ENCODE data around the gene NAT10.
"Not testable (repeated sequence)": the region's sequence is repeated elsewhere in the genome, so short reads cannot be mapped to it uniquely, and the experiment has no call there.

The NAT10 gene

DNA sequence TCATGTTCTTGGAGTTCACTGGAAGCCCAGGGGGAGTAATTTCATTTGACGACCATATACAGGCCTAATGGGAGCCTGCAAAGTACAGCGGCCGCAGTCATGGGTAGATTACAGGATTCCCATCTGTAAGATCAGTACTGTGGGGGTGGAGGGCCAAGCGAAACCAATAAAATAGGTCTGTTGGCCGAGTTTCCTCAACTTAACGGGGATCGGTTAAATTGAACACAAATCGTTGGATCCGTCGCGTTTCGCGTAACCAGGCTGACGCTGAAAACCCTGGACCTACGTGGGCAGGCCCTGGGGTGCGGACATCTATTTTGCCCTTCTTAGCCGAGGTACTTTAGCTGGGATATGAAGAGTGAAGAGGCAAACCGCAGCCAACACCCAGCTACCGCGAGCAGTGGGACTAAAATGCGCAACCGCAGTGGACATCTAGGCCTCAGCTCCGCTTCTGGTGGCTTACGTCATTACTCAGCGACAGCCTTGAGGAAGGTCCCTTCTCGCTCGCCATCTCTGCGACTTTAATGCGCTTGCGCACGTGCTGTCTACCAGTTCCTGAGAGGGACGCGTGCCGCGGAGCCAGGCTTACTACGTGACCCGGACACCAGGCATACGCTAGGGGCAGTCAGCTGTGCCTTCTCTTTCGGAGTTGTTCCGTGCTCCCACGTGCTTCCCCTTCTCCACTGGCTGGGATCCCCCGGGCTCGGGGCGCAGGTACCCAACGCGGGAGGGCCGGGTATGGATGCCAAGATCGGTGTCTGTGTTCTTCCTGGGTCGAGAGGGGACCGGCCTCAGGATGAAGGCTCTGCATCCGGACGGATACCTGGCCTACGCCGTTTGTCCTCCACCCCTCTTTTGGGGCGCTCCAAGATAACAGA is at the start of gene NAT10:
TSS of gene NAT10 (plus strand) at position 551 of the 878 bp plus-strand sequence. CDS start 2,597 bp downstream, outside the sequence.
- Histone ChIP-seq H3K4me3 (ENCODE audit: low read depth, low read length) (peak within 1 kb of the TSS; percentile 83), H3K27ac (ENCODE audit: low read depth, low read length) (peak within 1 kb of the TSS; percentile 93), H3K4me1 (ENCODE audit: control insufficient read depth, insufficient read depth, low read length) (0 out of 2 replicates have a peak, but pooled peaks cover 5% of the 10 kb centered on the region), H3K9ac (ENCODE audit: low read depth, low read length) (peak within 1 kb of the TSS; percentile 82), H3K27me3 (ENCODE audit: control insufficient read depth, insufficient read depth, low read length) (no peaks in the 10 kb centered on the region), H3K36me3 (ENCODE audit: control insufficient read depth, insufficient read depth, low read length) (peaks cover 37% of the 10 kb centered on the region), H3K9me3 (ENCODE audit: control insufficient read depth, insufficient read depth, low read length) (no peaks in the 10 kb centered on the region)

DNA sequence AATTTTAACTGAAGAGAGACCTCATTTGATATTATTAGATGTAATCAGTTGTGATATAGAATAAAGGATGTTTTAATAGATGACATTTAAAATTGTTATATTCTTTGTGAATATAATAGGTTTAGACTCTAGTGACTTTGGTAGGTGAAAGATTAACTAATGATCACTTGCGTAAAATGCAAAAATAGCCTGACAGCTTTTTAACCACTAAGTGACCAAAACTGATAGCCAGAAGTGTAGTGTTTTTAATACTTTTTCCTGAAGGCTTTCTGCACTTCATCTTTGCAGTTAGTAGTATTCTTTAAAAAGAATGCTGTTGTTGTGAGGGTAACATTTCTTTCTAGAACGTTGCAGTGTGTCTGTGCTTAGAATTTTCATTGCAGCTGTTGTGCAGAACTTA is 48.8 kb upstream of the NAT10 start:
- Histone ChIP-seq H3K4me3 (ENCODE audit: low read depth, low read length) (peak overlapping the region; percentile 35; the same call in 1 of the 2 replicates), H3K9ac (ENCODE audit: low read depth, low read length) (no peak overlapping the region), H3K9me3 (ENCODE audit: control insufficient read depth, insufficient read depth, low read length) (no peaks in the 10 kb centered on the region), H3K27me3 (ENCODE audit: control insufficient read depth, insufficient read depth, low read length) (no peaks in the 10 kb centered on the region), H3K27ac (ENCODE audit: low read depth, low read length) (no peak overlapping the region), H3K36me3 (ENCODE audit: control insufficient read depth, insufficient read depth, low read length) (peaks cover 63% of the 10 kb centered on the region), H3K4me1 (ENCODE audit: control insufficient read depth, insufficient read depth, low read length) (peaks cover 13% of the 10 kb centered on the region)

DNA sequence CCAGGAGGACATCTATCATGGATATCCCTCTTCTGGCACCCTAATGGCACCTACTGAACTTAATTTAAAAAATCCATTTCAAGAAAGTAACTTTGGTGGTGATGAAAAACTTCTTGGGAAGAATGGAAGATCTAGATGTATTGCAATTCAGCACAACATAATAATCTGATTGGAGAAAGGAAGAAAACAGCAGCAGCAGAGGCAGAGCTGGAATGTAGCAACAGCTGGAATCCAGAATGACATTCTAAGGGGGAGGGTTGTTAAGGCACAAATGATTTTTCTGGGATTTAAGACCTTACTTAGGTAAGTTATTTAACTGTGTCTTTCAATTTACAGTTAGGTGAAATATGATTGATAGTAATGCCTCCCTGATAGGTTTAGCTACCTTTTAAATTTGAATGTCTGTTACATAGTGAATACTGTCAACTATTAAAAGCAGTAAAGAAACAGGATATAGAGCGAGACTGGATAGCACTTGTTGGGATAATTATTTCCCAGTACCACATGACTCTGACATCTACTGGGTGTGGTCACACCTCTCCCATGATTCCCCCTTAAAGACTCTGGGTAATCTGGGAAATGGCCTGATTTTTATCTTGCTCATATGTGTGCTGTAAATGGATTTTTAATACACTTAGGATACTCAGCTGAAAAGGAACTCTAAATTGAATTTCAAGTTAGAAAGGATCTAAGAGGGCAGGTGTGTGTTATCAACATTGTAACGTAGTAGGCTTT is 42.2 kb upstream of the NAT10 start:
- Histone ChIP-seq H3K36me3 (ENCODE audit: control insufficient read depth, insufficient read depth, low read length) (peaks cover 59% of the 10 kb centered on the region), H3K4me1 (ENCODE audit: control insufficient read depth, insufficient read depth, low read length) (no peaks in the 10 kb centered on the region)

GRCh38 chr11:34064291-34064690 is 41.1 kb upstream of the NAT10 start:
- Histone ChIP-seq H3K9me3 (ENCODE audit: control insufficient read depth, insufficient read depth, low read length) (no peaks in the 10 kb centered on the region), H3K27me3 (ENCODE audit: control insufficient read depth, insufficient read depth, low read length) (no peaks in the 10 kb centered on the region), H3K36me3 (ENCODE audit: control insufficient read depth, insufficient read depth, low read length) (peaks cover 54% of the 10 kb centered on the region), H3K27ac (ENCODE audit: low read depth, low read length) (no peak overlapping the region), H3K4me3 (ENCODE audit: low read depth, low read length) (no peak overlapping the region), H3K9ac (ENCODE audit: low read depth, low read length) (no peak overlapping the region), H3K4me1 (ENCODE audit: control insufficient read depth, insufficient read depth, low read length) (no peaks in the 10 kb centered on the region)

More for the DNA sequence above, 42.2 kb upstream of the NAT10 start:
- no peak overlapping the region for H3K9ac ChIP-seq (ENCODE audit: low read depth, low read length)
- H3K4me3 ChIP-seq (ENCODE audit: low read depth, low read length): no peak overlapping the region
- no peaks in the 10 kb centered on the region for H3K27me3 ChIP-seq (ENCODE audit: control insufficient read depth, insufficient read depth, low read length)
- no peaks in the 10 kb centered on the region for H3K9me3 ChIP-seq (ENCODE audit: control insufficient read depth, insufficient read depth, low read length)
- no peak overlapping the region for H3K27ac ChIP-seq (ENCODE audit: low read depth, low read length)

DNA sequence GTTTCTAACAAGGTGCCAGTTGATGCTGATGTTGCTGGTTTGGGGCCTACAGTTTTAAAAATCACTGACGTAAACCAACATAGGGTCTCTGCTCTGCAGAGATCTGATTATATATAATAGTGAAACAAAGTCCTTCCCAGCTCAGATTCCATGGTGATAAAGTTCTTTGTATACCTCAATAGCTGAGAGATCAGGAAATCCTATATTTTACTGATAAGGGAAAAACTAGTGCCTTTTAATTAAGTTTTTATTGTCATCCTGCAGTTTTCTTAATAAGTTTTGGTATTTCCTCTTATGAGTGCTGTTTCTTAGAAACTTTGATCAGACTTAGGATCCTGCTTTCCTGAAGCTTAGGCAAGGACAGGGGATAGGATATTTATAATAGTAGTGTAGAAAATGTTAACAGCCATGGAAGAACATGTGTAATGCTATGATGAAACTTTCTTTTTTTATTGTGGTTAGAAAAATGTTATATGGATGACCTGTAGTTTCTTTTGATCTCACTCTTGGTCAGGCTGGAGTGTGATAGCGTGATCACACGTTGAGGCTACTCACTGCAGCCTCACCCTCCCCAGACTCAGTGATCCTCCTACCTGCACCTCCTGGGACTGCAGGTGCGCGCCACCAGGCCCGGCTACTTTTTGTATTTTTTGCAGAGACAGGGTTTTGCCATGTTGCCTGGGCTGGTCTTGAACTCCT is 39.8 kb upstream of the NAT10 start:
- peaks cover 51% of the 10 kb centered on the region for H3K36me3 ChIP-seq (ENCODE audit: control insufficient read depth, insufficient read depth, low read length)
- H3K9me3 ChIP-seq (ENCODE audit: control insufficient read depth, insufficient read depth, low read length): no peaks in the 10 kb centered on the region
- H3K4me3 ChIP-seq (ENCODE audit: low read depth, low read length): no peak overlapping the region
- no peak overlapping the region for H3K27ac ChIP-seq (ENCODE audit: low read depth, low read length)
- no peaks in the 10 kb centered on the region for H3K27me3 ChIP-seq (ENCODE audit: control insufficient read depth, insufficient read depth, low read length)
- H3K4me1 ChIP-seq (ENCODE audit: control insufficient read depth, insufficient read depth, low read length): no peaks in the 10 kb centered on the region
- no peak overlapping the region for H3K9ac ChIP-seq (ENCODE audit: low read depth, low read length)

DNA sequence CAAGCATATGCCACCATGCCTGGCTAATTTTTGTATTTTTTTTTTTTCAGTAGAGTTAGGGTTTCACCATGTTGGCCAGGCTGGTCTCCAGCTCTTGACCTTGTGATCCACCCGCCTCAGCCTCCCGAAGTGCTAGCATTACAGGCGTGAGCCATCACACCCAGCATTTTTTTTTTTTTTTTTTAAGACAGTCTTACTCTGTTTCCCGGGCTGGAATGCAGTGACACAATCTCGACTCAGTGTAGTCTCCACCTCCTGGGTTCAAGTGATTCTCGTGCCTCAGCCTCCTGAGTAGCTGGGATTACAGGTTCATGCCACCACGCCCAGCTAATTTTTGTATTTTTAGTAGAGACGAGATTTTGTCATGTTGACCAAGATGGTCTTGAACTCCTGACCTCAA is 38.7 kb upstream of the NAT10 start:
- H3K4me3 ChIP-seq (ENCODE audit: low read depth, low read length); H3K9me3 ChIP-seq (ENCODE audit: control insufficient read depth, insufficient read depth, low read length); H3K27ac ChIP-seq (ENCODE audit: low read depth, low read length); H3K27me3 ChIP-seq (ENCODE audit: control insufficient read depth, insufficient read depth, low read length); H3K9ac ChIP-seq (ENCODE audit: low read depth, low read length); H3K4me1 ChIP-seq (ENCODE audit: control insufficient read depth, insufficient read depth, low read length): not testable (repeated sequence)
- peaks cover 46% of the 10 kb centered on the region for H3K36me3 ChIP-seq (ENCODE audit: control insufficient read depth, insufficient read depth, low read length)

DNA sequence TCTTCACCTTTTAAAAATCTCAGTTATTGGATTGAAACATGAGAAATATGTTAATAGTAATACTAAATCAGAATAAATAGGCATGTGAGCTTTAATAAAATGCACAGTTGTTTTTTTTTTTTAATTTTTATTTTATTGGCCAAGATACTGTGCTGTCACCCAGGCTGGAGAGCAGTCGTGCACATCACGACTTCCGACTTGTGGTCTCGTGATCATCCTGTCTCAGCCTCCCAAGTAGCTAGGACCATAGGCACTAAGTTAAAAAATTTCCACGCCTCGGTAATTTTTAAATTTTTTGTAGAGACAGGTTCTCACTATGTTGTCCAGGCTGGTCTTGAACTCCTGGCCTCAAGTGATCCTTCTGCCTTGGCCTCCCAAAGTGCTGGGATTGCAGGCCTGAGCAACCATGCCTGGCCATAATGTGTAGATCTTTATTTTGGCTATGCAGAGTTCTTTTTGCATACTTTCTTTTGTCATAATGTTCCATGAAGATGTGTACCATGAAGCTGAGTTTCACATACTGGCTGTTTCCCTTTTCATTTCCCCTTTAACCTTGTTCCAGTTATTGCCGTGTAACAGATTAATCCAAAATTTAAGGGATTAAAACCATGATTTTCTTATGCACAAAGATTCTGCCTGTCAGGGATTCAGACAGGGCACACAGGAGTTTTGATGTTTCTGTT is 37.9 kb upstream of the NAT10 start:
- H3K27ac ChIP-seq (ENCODE audit: low read depth, low read length): no peak overlapping the region
- H3K36me3 ChIP-seq (ENCODE audit: control insufficient read depth, insufficient read depth, low read length): peaks cover 53% of the 10 kb centered on the region

GRCh38 chr11:34068111-34068510 is 37.3 kb upstream of the NAT10 start:
- no peak overlapping the region for H3K27ac ChIP-seq (ENCODE audit: low read depth, low read length)
- no peaks in the 10 kb centered on the region for H3K9me3 ChIP-seq (ENCODE audit: control insufficient read depth, insufficient read depth, low read length)
- H3K9ac ChIP-seq (ENCODE audit: low read depth, low read length): no peak overlapping the region
- H3K27me3 ChIP-seq (ENCODE audit: control insufficient read depth, insufficient read depth, low read length): no peaks in the 10 kb centered on the region
- H3K4me3 ChIP-seq (ENCODE audit: low read depth, low read length): no peak overlapping the region
- H3K4me1 ChIP-seq (ENCODE audit: control insufficient read depth, insufficient read depth, low read length): no peaks in the 10 kb centered on the region
- H3K36me3 ChIP-seq (ENCODE audit: control insufficient read depth, insufficient read depth, low read length): peaks cover 56% of the 10 kb centered on the region

More for the DNA sequence above, 37.9 kb upstream of the NAT10 start:
- Histone ChIP-seq H3K27me3 (ENCODE audit: control insufficient read depth, insufficient read depth, low read length) (no peaks in the 10 kb centered on the region), H3K9ac (ENCODE audit: low read depth, low read length) (no peak overlapping the region), H3K9me3 (ENCODE audit: control insufficient read depth, insufficient read depth, low read length) (no peaks in the 10 kb centered on the region), H3K4me1 (ENCODE audit: control insufficient read depth, insufficient read depth, low read length) (no peaks in the 10 kb centered on the region), H3K4me3 (ENCODE audit: low read depth, low read length) (no peak overlapping the region)

DNA sequence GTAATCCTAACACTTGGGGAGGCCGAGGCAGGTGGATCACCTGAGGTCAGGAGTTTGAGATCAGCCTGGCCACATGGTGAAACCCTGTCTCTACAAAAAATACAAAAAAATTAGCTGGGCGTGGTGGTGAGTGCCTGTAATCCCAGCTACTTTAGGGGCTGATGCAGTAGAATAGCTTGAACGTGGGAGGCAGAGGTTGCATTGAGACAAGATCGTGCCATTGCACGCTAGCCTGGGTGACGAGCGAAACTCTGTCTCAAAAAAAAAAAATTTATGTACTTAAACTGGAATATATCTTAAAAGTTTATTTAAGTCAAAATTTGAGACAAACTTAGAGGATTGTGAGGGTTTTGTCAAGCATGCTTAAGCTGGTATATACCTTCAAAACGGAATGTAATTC is 34.1 kb upstream of the NAT10 start:
- peaks cover 68% of the 10 kb centered on the region for H3K36me3 ChIP-seq (ENCODE audit: control insufficient read depth, insufficient read depth, low read length)
- not testable (repeated sequence) for H3K9me3 ChIP-seq (ENCODE audit: control insufficient read depth, insufficient read depth, low read length); H3K4me1 ChIP-seq (ENCODE audit: control insufficient read depth, insufficient read depth, low read length); H3K27me3 ChIP-seq (ENCODE audit: control insufficient read depth, insufficient read depth, low read length); H3K27ac ChIP-seq (ENCODE audit: low read depth, low read length); H3K9ac ChIP-seq (ENCODE audit: low read depth, low read length); H3K4me3 ChIP-seq (ENCODE audit: low read depth, low read length)

DNA sequence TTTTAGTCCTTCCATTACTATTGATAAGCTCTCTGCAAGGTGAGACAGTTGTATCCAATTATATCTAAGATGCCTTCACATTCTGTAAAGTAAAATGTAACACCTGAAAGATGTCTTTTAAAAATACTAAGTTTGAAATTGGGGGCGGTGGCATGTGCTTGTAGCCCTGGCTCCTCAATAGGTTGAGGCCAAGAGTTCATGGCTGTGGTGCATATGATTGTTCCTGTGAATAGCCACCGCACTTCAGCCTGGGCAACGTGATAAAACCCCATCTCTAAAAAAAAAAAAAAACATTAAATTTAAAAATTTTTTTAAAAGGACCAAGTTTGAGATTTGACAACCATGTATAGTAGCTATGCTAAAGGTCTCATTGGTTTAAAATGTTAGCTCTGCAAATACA is 33.4 kb upstream of the NAT10 start:
- H3K4me3 ChIP-seq (ENCODE audit: low read depth, low read length): no peak overlapping the region
- H3K9me3 ChIP-seq (ENCODE audit: control insufficient read depth, insufficient read depth, low read length): no peaks in the 10 kb centered on the region
- no peak overlapping the region for H3K27ac ChIP-seq (ENCODE audit: low read depth, low read length)
- peaks cover 75% of the 10 kb centered on the region for H3K36me3 ChIP-seq (ENCODE audit: control insufficient read depth, insufficient read depth, low read length)
- H3K4me1 ChIP-seq (ENCODE audit: control insufficient read depth, insufficient read depth, low read length): no peaks in the 10 kb centered on the region
- no peak overlapping the region for H3K9ac ChIP-seq (ENCODE audit: low read depth, low read length)
- H3K27me3 ChIP-seq (ENCODE audit: control insufficient read depth, insufficient read depth, low read length): no peaks in the 10 kb centered on the region

All from HUES48 (cell line).